Ovary (tissue), 9 donors: ENCODE data around the gene NLN. TPM values are rescaled to one million over a fixed set of nuclear protein-coding genes. Genes with fewer than 3 reads are reported as not detected.
"Not testable (repeated sequence)": the region's sequence is repeated elsewhere in the genome, so short reads cannot be mapped to it uniquely, and the experiment has no call there.

Experiments
- DNase-seq, 5 donors: peaks; one replicate each; pipeline ENCODE4 v3.0.0-alpha.2; 2019 to 2020
- H3K27ac ChIP-seq, 2 donors: fragments of 200-600 bp; one replicate each; pipeline versions ENCODE4 v1.5.1 to v1.8.0; 2019 to 2022
- H3K27me3 ChIP-seq: fragments of 200-600 bp; one replicate; pipeline ENCODE4 v1.8.0; 2022
- H3K36me3 ChIP-seq: fragments of 200-600 bp; sonication (generic); one replicate; pipeline ENCODE4 v1.5.1; 2019
- H3K4me1 ChIP-seq: one replicate; pipeline ENCODE4 v1.8.1; 2013; ENCODE audit warnings: mild to moderate bottlenecking, moderate library complexity; ENCODE audit not compliant: insufficient read depth
- H3K4me3 ChIP-seq: fragments of 200-600 bp; sonication (generic); one replicate; pipeline ENCODE4 v1.5.1; 2017
- H3K9me3 ChIP-seq, 2 donors: fragments of 200-600 bp in 1 of 2; sonication (generic) in 1 of 2; one replicate each; pipeline versions ENCODE4 v1.5.1 to v1.8.1; 2013 to 2019; ENCODE audit warnings: mild to moderate bottlenecking in 1 of 2, moderate library complexity in 1 of 2
- EP300 ChIP-seq: sonication (generic); formaldehyde crosslinking; IDR thresholded peaks from one replicate; pipeline ENCODE4 v1.6.1; 2017; ENCODE audit warnings: antibody characterized with exemption
- POLR2A ChIP-seq: fragments of 450-650 bp; IDR thresholded peaks from one replicate; pipeline ENCODE4 v1.6.1; 2017; ENCODE audit warnings: antibody characterized with exemption, mild to moderate bottlenecking, moderate library complexity
- WGBS, 3 donors: extraction: QIAGEN DNeasy Blood & Tissue Kit in 1 of 3; methylation state at CpG; one replicate each; pipeline versions ENCODE4 v1.1.5 to v1.1.7; 2013 to 2017; 5-methylcytosine and 5-hydroxymethylcytosine counted together
- intact Hi-C, 4 donors: fragments of 100-400 bp; cut with DNase I; formaldehyde crosslinking; loops; one replicate each; pipeline versions ENCODE4 v1.11.0 to v1.15.1; 2022 to 2023
- polyA plus RNA-seq, 2 donors: library from polyadenylated mRNA; stranded (reverse); fragments of 200-250 nt in 1 of 2; fragments of 350-450 nt in 1 of 2; fragmentation: Illumina TruSeq in 1 of 2; extraction: RNeasy Lipid Tissue Mini Kit (QIAGEN cat#74804) in 1 of 2; gene quantifications; one replicate each; pipeline ENCODE4 v1.2.3, GENCODE V29; 2013 to 2014
- total RNA-seq, 7 donors: library from RNA; depleted of rRNA in 2 of 7; stranded (reverse); fragments of >200 nt in 2 of 7; fragmentation: NEBNext Ultra II Directional in 3 of 7; extraction: Animal tissue kit (Norgen Biotek cat#: 25700) in 3 of 7; gene quantifications; one replicate each; pipeline versions ENCODE4 v1.1.0 to v1.2.4, GENCODE V29; 2016 to 2023
- TF ChIP-seq, protein P1 (sequence below), 3 donors: fragments of 450-650 bp in 2 of 3; fragments of 200-600 bp in 1 of 3; IDR thresholded peaks; one replicate each; pipeline versions ENCODE4 v1.5.1 to v1.8.0; 2016 to 2022; ENCODE audit warnings: antibody characterized with exemption in 3 of 3, mild to moderate bottlenecking in 1 of 3
- donor health status: DM: no; HTN: no; CAD: no; lungs with moderate emphysema.
- donor health status: DM: no; HTN: no; CAD: no.
- donor health status: Bipolar disorder and iron deficiency.
- donor health status: DM: yes; HTN: yes; CAD: no.
- donor health status: DM: no; HTN: no; CAD: no.
- donor health status: DM: yes; HTN: yes; CAD: no.

The NLN gene
- total and polyA plus RNA-seq, 9 donors: 2.3 to 16.3 (median 8.2) TPM

DNA sequence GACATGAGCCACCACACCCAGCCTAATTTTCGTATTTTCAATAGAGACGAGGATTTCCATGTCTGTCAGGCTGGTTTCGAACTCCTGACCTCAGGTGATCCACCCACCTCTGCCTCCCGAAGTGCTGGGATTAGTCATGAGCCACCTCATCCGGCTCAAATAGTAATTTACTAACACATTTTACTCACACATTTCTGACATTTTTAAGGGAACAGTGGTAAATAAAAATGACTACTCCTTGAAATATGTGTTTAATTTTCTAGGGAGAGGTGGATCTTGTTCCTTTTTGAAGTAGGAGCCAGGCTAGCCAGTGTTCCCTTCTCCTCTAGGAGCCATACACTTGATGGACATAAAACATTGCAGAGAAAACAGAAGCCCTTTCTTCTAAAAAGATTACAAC is 149.2 kb downstream of the NLN start:
- no peaks in the 10 kb centered on the region for H3K4me1 ChIP-seq
- no peaks in the 10 kb centered on the region for H3K27me3 ChIP-seq
- 63 to 71% (median 68%) methylated on average over 5 of the region's 5 CpGs for WGBS, 3 donors
- H3K27ac ChIP-seq: no peak overlapping the region
- no peak overlapping the region for H3K4me3 ChIP-seq
- H3K36me3 ChIP-seq: no peaks in the 10 kb centered on the region
- H3K9me3 ChIP-seq: no peaks in the 10 kb centered on the region
- DNase-seq: no peak
- TF ChIP-seq, protein P1, sequence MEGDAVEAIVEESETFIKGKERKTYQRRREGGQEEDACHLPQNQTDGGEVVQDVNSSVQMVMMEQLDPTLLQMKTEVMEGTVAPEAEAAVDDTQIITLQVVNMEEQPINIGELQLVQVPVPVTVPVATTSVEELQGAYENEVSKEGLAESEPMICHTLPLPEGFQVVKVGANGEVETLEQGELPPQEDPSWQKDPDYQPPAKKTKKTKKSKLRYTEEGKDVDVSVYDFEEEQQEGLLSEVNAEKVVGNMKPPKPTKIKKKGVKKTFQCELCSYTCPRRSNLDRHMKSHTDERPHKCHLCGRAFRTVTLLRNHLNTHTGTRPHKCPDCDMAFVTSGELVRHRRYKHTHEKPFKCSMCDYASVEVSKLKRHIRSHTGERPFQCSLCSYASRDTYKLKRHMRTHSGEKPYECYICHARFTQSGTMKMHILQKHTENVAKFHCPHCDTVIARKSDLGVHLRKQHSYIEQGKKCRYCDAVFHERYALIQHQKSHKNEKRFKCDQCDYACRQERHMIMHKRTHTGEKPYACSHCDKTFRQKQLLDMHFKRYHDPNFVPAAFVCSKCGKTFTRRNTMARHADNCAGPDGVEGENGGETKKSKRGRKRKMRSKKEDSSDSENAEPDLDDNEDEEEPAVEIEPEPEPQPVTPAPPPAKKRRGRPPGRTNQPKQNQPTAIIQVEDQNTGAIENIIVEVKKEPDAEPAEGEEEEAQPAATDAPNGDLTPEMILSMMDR (IDR thresholded peaks at IDR 0.05): no peak
- TF ChIP-seq POLR2A (no peak), EP300 (no peak)
- intact Hi-C loops: no loop called here

DNA sequence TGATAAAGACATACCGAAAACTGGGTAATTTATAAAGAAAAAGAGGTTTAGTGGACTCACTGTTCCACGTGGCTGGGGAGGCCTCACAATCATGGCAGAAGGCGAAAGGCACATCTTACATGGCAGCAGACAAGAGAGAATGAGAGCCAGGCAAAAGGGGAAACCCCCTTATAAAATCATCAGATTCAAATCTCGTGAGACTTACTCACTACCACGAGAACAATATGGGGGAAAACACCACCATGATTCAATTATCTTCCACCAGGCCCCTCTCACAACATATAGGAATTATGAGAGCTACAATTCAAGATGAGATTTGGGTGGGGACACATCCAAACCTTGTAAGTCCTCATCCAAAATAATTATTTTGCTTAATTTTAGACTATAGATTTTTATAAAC is 149.8 kb downstream of the NLN start:
- DNase-seq, H3K27me3 ChIP-seq, intact Hi-C loops, H3K36me3 ChIP-seq, H3K27ac ChIP-seq, H3K4me3 ChIP-seq, H3K9me3 ChIP-seq, H3K4me1 ChIP-seq: not testable (repeated sequence)
- WGBS, 3 donors: 88 to 94% (median 91%) methylated on average over 5 of the region's 5 CpGs

DNA sequence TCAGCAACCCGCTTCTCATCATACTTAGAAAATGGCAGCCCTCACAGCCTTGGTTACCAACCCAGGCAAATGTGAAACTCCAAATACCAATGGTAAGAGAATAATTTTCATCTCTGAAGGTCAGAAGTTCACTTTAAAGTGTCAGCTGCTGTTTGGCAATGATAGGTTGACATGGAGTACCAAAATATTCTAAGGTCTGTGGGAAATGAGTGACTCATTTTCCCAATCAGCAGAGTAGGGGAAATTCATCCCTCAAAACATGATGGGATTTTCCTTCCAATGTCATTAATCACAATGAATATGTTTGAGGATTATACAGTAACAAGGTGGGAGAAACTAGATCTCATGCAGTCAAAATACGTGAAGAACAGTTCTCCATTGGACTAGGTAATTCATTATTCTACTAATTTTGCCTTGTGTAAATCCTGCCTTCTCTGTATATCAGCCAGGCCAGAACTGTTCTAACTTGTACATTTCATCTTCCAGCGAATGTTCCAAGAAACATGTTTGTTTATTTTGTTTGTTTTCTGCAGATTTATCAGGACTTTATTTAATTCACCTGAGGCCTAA is 151.3 kb downstream of the NLN start:
- intact Hi-C loops: no loop called here
- Histone ChIP-seq H3K4me1 (no peaks in the 10 kb centered on the region), H3K27me3 (no peaks in the 10 kb centered on the region), H3K36me3 (no peaks in the 10 kb centered on the region), H3K4me3 (no peak overlapping the region), H3K9me3 (no peaks in the 10 kb centered on the region), H3K27ac (no peak overlapping the region)
- WGBS, 3 donors: 88 to 97% (median 91%) methylated on average over 3 of the region's 3 CpGs
- TF ChIP-seq POLR2A: no peak
- TF ChIP-seq EP300: no peak
- TF ChIP-seq, protein P1 (IDR thresholded peaks at IDR 0.05): no peak
- no peak for DNase-seq

DNA sequence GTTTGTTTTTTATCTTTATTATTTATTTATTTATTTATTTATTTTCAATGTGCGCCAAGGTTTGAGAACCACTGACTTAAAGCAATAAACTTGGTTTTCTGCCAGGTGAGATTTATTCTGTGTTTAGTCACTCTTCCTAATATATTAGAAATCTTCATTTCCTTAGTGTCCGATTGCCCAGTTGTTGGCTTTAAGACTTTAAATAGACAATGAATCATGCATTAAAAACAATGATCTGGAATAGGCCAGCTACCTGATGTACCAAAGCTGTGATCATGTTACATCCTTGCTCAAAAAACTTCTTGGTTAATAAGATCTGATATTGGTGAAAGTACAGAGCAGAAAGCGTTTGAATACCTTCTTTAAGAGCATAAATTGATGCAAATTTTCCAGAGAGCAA is 152.2 kb downstream of the NLN start:
- H3K36me3 ChIP-seq: no peaks in the 10 kb centered on the region
- no peak for DNase-seq
- H3K9me3 ChIP-seq: no peaks in the 10 kb centered on the region
- no peaks in the 10 kb centered on the region for H3K27me3 ChIP-seq
- no peak overlapping the region for H3K27ac ChIP-seq
- no peak overlapping the region for H3K4me3 ChIP-seq
- intact Hi-C loops: no loop called here
- 80 to 83% (median 80%) methylated on average over 3 of the region's 3 CpGs for WGBS, 3 donors
- no peaks in the 10 kb centered on the region for H3K4me1 ChIP-seq
- TF ChIP-seq EP300: no peak
- no peak for TF ChIP-seq POLR2A
- TF ChIP-seq, protein P1 (IDR thresholded peaks at IDR 0.05): no peak

DNA sequence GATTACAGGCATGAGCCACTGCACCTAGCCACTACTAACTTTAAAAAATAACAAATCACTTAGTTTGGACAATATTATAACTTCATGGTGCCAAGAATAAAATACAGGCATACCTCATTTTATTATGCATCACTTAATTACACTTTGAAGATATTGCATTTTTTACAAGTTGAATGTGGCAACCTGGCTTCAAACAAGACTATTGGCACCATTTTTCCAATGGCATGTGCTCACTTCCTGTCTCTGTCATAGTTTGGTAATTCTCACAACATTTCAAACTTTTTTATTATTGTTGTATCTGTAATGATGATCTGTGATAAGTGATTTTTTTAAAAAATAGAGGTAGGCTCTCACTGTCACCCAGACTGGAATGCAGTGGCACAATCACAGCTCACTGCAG is 154.5 kb downstream of the NLN start:
- TF ChIP-seq EP300 (no peak), POLR2A (no peak)
- TF ChIP-seq, protein P1 (IDR thresholded peaks at IDR 0.05): no peak
- intact Hi-C loops: loop anchor here in 1 of 4 donors (5.0 kb wide), 1 partner anchor 1856 kb away; no protein-coding TSS in a partner anchor
- H3K27ac ChIP-seq: no peak overlapping the region

More for the DNA sequence above, 154.5 kb downstream of the NLN start:
- no peaks in the 10 kb centered on the region for H3K4me1 ChIP-seq
- H3K9me3 ChIP-seq: no peaks in the 10 kb centered on the region
- no peaks in the 10 kb centered on the region for H3K27me3 ChIP-seq
- no peak overlapping the region for H3K4me3 ChIP-seq
- no peak for DNase-seq
- H3K36me3 ChIP-seq: no peaks in the 10 kb centered on the region
